ENCODE results near the gene ZNF124.

ZNF124 gene

GRCh38 chr1:247113094-247113497 is 58.7 kb downstream of the ZNF124 start:
- peak; percentile 23 for DNase-seq (ENCODE audit: low read depth)
- TF ChIP-seq, protein P1, sequence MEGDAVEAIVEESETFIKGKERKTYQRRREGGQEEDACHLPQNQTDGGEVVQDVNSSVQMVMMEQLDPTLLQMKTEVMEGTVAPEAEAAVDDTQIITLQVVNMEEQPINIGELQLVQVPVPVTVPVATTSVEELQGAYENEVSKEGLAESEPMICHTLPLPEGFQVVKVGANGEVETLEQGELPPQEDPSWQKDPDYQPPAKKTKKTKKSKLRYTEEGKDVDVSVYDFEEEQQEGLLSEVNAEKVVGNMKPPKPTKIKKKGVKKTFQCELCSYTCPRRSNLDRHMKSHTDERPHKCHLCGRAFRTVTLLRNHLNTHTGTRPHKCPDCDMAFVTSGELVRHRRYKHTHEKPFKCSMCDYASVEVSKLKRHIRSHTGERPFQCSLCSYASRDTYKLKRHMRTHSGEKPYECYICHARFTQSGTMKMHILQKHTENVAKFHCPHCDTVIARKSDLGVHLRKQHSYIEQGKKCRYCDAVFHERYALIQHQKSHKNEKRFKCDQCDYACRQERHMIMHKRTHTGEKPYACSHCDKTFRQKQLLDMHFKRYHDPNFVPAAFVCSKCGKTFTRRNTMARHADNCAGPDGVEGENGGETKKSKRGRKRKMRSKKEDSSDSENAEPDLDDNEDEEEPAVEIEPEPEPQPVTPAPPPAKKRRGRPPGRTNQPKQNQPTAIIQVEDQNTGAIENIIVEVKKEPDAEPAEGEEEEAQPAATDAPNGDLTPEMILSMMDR (IDR thresholded peaks at IDR 0.05; ENCODE audit: insufficient read depth, low read depth, low read length, missing control alignments) = no peak
- no peak overlapping the region for H3K4me3 ChIP-seq (ENCODE audit: low read length)

GRCh38 chr1:247112479-247112781 is 59.4 kb downstream of the ZNF124 start:
- no peak for DNase-seq (ENCODE audit: low read depth)
- TF ChIP-seq, protein P1 (IDR thresholded peaks at IDR 0.05; ENCODE audit: insufficient read depth, low read depth, low read length, missing control alignments) = no peak
- H3K4me3 ChIP-seq (ENCODE audit: low read length) = no peak overlapping the region

- H3K4me3 ChIP-seq (ENCODE audit: low read length) = peak overlapping the region; percentile 49
- no peak for DNase-seq (ENCODE audit: low read depth)
- TF ChIP-seq, protein P1 (IDR thresholded peaks at IDR 0.05; ENCODE audit: insufficient read depth, low read depth, low read length, missing control alignments) = no peak
These were observed 59.9 kb downstream of the ZNF124 start for GRCh38 chr1:247111700-247112478.

- no peak for DNase-seq (ENCODE audit: low read depth)
- TF ChIP-seq, protein P1 (IDR thresholded peaks at IDR 0.05; ENCODE audit: insufficient read depth, low read depth, low read length, missing control alignments) = no peak
- H3K4me3 ChIP-seq (ENCODE audit: low read length) = peak overlapping the region; percentile 49
These were observed 60.5 kb downstream of the ZNF124 start for GRCh38 chr1:247111259-247111699.

GRCh38 chr1:247110627-247111258 is 61.1 kb downstream of the ZNF124 start:
- peak overlapping the region; percentile 49 for H3K4me3 ChIP-seq (ENCODE audit: low read length)
- TF ChIP-seq, protein P1 (IDR thresholded peaks at IDR 0.05; ENCODE audit: insufficient read depth, low read depth, low read length, missing control alignments) = no peak
- DNase-seq (ENCODE audit: low read depth) = peak; percentile 43

- no peak overlapping the region for H3K4me3 ChIP-seq (ENCODE audit: low read length)
- TF ChIP-seq, protein P1 (IDR thresholded peaks at IDR 0.05; ENCODE audit: insufficient read depth, low read depth, low read length, missing control alignments) = no peak
- DNase-seq (ENCODE audit: low read depth) = no peak
These were observed 64.1 kb downstream of the ZNF124 start for GRCh38 chr1:247107694-247108093.

Measured in epithelial cell of esophagus (primary cell).